Smooth muscle cell (in vitro differentiated cells): ENCODE results near the gene ARMC5. TPM values are rescaled to one million over a fixed set of nuclear protein-coding genes. Genes with fewer than 3 reads are reported as not detected.

Source experiments
- DNase-seq: peaks from one replicate; lab custom pipeline; 2025; ENCODE audit not compliant: unreplicated experiment; lab: John Stamatoyannopoulos, UW
- H2AFZ ChIP-seq: fragments of 200-600 bp; sonication (generic); 2 replicates; pipeline ENCODE4 v1.6.0; 2016; ENCODE audit warnings: antibody characterized with exemption, low read depth, mild to moderate bottlenecking
- H3F3A ChIP-seq: fragments of 200-600 bp; sonication (generic); 2 replicates; pipeline ENCODE4 v1.6.0; 2017; ENCODE audit warnings: antibody characterized with exemption, low read depth
- H3K27ac ChIP-seq: fragments of 200-600 bp; sonication (generic); 2 replicates; pipeline ENCODE4 v1.5.1; 2016; ENCODE audit warnings: low read depth, mild to moderate bottlenecking
- H3K27me3 ChIP-seq: fragments of 200-600 bp; sonication (generic); 2 replicates; pipeline ENCODE4 v1.6.1; 2016; ENCODE audit warnings: low read depth, mild to moderate bottlenecking
- H3K36me3 ChIP-seq: fragments of 200-600 bp; sonication (generic); 2 replicates; pipeline ENCODE4 v1.5.1; 2016; ENCODE audit warnings: low read depth
- H3K4me1 ChIP-seq: fragments of 200-600 bp; sonication (generic); 2 replicates; pipeline ENCODE4 v1.5.1; 2016; ENCODE audit warnings: low read depth
- H3K4me2 ChIP-seq: fragments of 200-600 bp; sonication (generic); 2 replicates; pipeline ENCODE4 v1.6.0; 2016; ENCODE audit warnings: mild to moderate bottlenecking
- H3K4me3 ChIP-seq: fragments of 200-600 bp; sonication (generic); 2 replicates; pipeline ENCODE4 v1.5.1; 2016; ENCODE audit warnings: mild to moderate bottlenecking
- H3K79me2 ChIP-seq: fragments of 200-600 bp; sonication (generic); 2 replicates; pipeline ENCODE4 v1.6.0; 2016; ENCODE audit warnings: low read depth, mild to moderate bottlenecking
- H3K9ac ChIP-seq: fragments of 200-600 bp; sonication (generic); 2 replicates; pipeline ENCODE4 v1.6.0; 2016; ENCODE audit warnings: low read depth
- H3K9me3 ChIP-seq: fragments of 200-600 bp; sonication (generic); replicated peaks from 2 replicates; pipeline ENCODE4 v1.5.1; 2016; ENCODE audit warnings: low read depth
- H4K20me1 ChIP-seq: fragments of 200-600 bp; sonication (generic); 2 replicates; pipeline ENCODE4 v1.6.0; 2016; ENCODE audit warnings: low read depth
- WGBS: methylation state at CpG from one replicate; pipeline ENCODE4 v1.1.7; 2016; ENCODE audit warnings: low lambda C conversion rate; 5-methylcytosine and 5-hydroxymethylcytosine counted together
- polyA plus RNA-seq: library from polyadenylated mRNA; unstranded; fragments of >200 nt; fragmentation: Nextera tagmentation; extraction: Ambion mirVana; gene quantifications from 2 replicates; pipeline ENCODE4 v1.2.1, GENCODE V29; 2016
- total RNA-seq: library from RNA; depleted of rRNA; stranded (reverse); fragments of >200 nt; gene quantifications from 2 replicates; pipeline ENCODE4 v1.2.3, GENCODE V29; 2014
- TF ChIP-seq, protein P1 (sequence below): fragments of 200-600 bp; sonication (generic); IDR thresholded peaks from 2 replicates; pipeline ENCODE4 v1.5.1; 2017; ENCODE audit warnings: borderline replicate concordance, mild to moderate bottlenecking, antibody characterized with exemption; ENCODE audit not compliant: insufficient read depth, poor library complexity, severe bottlenecking

Gene ARMC5
- total and polyA plus RNA-seq, 2 experiments from 2014 or later, result 7.0 to 19.6 TPM

DNA sequence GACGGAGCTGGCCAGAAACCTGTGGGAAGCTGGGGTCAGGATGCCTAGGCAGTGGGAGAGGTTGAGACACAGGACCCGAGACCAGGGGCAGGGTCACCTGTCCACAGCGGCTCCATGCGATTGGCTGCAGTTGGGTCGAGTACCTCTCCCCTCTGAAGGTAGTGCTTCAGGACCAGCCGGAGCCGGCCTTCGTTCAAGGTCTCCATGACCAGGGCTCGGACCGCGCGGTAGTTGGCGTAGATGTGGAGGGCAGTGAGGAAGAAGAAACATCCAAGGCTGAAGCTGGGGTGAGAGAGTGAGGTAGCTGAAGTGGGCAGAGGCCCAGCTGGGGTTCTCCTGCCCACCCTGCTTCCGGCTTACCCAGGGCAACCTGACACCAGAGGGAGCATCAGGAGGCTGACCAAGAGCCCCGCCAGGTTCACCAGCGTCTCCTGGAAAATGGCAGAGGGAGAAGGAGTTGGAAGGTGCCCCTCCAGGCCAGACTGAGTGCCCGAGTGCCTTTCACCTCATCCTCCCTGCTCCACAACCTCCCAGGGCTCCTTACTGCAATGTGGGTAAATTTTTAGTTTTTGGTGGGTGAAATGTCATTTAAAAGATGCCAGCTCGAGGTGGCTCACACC, 34.3 kb downstream of the ARMC5 start:
- Histone ChIP-seq H3K4me2 (no peak overlapping the region), H3F3A (no peaks in the 10 kb centered on the region), H3K79me2 (no peaks in the 10 kb centered on the region), H3K9me3 (no peaks in the 10 kb centered on the region), H4K20me1 (peaks cover 6% of the 10 kb centered on the region), H3K27ac (no peak overlapping the region), H3K4me1 (no peaks in the 10 kb centered on the region), H3K36me3 (no peaks in the 10 kb centered on the region), H3K4me3 (no peak overlapping the region), H3K9ac (no peak overlapping the region), H3K27me3 (no peaks in the 10 kb centered on the region), H2AFZ (no peak overlapping the region)
- DNase-seq, result no peak
- 96% methylated on average over 18 of the region's 18 CpGs for WGBS
- TF ChIP-seq, protein P1, sequence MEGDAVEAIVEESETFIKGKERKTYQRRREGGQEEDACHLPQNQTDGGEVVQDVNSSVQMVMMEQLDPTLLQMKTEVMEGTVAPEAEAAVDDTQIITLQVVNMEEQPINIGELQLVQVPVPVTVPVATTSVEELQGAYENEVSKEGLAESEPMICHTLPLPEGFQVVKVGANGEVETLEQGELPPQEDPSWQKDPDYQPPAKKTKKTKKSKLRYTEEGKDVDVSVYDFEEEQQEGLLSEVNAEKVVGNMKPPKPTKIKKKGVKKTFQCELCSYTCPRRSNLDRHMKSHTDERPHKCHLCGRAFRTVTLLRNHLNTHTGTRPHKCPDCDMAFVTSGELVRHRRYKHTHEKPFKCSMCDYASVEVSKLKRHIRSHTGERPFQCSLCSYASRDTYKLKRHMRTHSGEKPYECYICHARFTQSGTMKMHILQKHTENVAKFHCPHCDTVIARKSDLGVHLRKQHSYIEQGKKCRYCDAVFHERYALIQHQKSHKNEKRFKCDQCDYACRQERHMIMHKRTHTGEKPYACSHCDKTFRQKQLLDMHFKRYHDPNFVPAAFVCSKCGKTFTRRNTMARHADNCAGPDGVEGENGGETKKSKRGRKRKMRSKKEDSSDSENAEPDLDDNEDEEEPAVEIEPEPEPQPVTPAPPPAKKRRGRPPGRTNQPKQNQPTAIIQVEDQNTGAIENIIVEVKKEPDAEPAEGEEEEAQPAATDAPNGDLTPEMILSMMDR, result no peak

DNA sequence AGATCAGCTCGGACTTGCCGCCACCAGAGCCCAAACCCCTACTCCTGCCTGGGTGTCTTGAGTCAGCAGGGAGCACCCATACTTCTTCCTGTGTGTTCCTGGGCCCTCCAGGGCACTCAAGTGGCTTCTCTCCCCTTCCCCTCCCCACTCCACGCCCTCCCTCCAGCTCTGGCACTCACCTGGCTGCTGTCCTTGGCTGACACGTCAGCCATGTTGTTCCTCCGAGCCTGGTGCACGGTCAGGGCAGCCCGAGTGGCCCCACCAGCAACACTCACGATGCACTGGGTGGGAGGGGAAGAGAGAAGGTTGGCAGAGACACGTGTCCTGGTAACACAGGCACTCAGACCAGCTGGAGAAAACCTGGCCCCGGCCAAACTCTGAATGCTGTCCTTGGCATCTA, 37.4 kb downstream of the ARMC5 start:
- Histone ChIP-seq H3K27ac (no peak overlapping the region), H3K9ac (no peak overlapping the region), H3K9me3 (no peaks in the 10 kb centered on the region), H3K4me2 (no peak overlapping the region), H3K4me3 (no peak overlapping the region), H3K27me3 (no peaks in the 10 kb centered on the region), H2AFZ (no peak overlapping the region), H3K79me2 (no peaks in the 10 kb centered on the region), H3F3A (no peaks in the 10 kb centered on the region), H4K20me1 (peaks cover 16% of the 10 kb centered on the region), H3K36me3 (no peaks in the 10 kb centered on the region), H3K4me1 (no peaks in the 10 kb centered on the region)
- over 99% methylated on average over 10 of the region's 10 CpGs for WGBS
- DNase-seq, result no peak
- TF ChIP-seq, protein P1, result no peak

DNA sequence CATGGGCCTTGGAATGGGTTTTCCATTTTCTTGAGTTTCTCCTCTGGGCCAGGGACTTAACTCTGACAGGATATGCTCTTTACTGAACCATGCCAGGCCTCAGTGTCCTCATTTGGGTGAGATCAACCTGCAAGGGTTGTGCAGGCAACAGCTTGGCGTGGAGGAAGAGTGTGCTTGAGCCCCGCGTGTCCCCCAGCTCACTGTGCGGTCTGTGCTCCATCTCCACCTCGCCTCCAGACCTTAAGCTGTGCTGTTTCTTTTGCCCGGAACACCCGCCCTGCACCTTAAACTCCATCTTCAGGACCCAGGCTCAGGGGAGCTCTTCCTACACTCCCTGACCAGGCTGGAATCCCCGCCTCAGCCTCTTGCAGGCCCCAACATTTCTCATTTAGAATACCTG, 39.2 kb downstream of the ARMC5 start:
- no peaks in the 10 kb centered on the region for H3K27me3 ChIP-seq
- no peak for DNase-seq
- TF ChIP-seq, protein P1, result no peak
- H3K9me3 ChIP-seq, result no peaks in the 10 kb centered on the region
- H3K9ac ChIP-seq, result no peak overlapping the region
- H3K27ac ChIP-seq, result no peak overlapping the region
- no peaks in the 10 kb centered on the region for H3K4me1 ChIP-seq
- H3K36me3 ChIP-seq, result no peaks in the 10 kb centered on the region
- no peak overlapping the region for H2AFZ ChIP-seq
- no peak overlapping the region for H3K4me2 ChIP-seq
- peaks cover 25% of the 10 kb centered on the region for H4K20me1 ChIP-seq
- no peak overlapping the region for H3K4me3 ChIP-seq
- H3F3A ChIP-seq, result no peaks in the 10 kb centered on the region
- H3K79me2 ChIP-seq, result no peaks in the 10 kb centered on the region
- 95% methylated on average over 8 of the region's 8 CpGs for WGBS

DNA sequence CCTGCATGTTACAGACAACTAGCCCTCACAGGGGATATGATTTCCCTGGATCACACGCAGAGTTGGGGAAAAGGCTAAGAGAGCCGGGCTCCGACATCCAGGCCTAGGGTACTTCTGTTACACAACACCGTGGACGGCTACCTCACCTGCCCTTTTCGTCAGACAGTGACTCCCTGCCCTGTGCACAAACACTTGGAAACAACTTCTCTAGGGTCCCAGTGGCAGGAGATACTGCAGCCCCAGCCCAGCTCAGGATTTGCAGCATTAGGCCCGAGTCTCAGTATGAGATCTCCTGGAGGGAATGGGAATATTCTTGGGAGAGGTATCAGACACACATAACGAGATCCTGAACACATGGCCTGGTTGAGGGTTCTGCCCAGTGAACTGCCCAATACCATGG, 40.6 kb downstream of the ARMC5 start:
- no peak overlapping the region for H3K4me2 ChIP-seq
- H3K9me3 ChIP-seq, result no peaks in the 10 kb centered on the region
- H4K20me1 ChIP-seq, result peaks cover 25% of the 10 kb centered on the region
- no peak overlapping the region for H3K9ac ChIP-seq
- no peaks in the 10 kb centered on the region for H3F3A ChIP-seq
- H3K4me3 ChIP-seq, result no peak overlapping the region
- no peaks in the 10 kb centered on the region for H3K27me3 ChIP-seq
- H3K4me1 ChIP-seq, result no peaks in the 10 kb centered on the region
- no peak for DNase-seq
- no peak overlapping the region for H3K27ac ChIP-seq
- no peak overlapping the region for H2AFZ ChIP-seq
- no peaks in the 10 kb centered on the region for H3K79me2 ChIP-seq
- no peaks in the 10 kb centered on the region for H3K36me3 ChIP-seq
- 97% methylated on average over 8 of the region's 8 CpGs for WGBS
- TF ChIP-seq, protein P1, result no peak
